RWPE1 (cell line): ENCODE results near the gene MAP1B.

Source experiments
- CTCF ChIA-PET: fragments of 350-600 bp; sonication (Branson Sonifier 250); formaldehyde crosslinking; extraction: SDS; loops from one replicate; lab custom pipeline; 2021; lab: Yijun Ruan, JAX
- POLR2A ChIA-PET: fragments of 400-600 bp; formaldehyde crosslinking; extraction: SDS; loops from one replicate; lab custom pipeline; 2020; ENCODE audit warnings: antibody characterized with exemption; ENCODE audit not compliant: low non-redundant PET; lab: Yijun Ruan, JAX
- DNase-seq: peaks from one replicate; pipeline ENCODE4 v3.0.0; 2012; ENCODE audit warnings: low spot score
- H3K27ac ChIP-seq: fragments of 450-650 bp; 2 replicates; pipeline ENCODE4 v1.5.1; 2017
- CTCF ChIP-seq: fragments of 450-650 bp; conservative IDR thresholded peaks from 2 replicates; pipeline ENCODE4 v1.5.1; 2017; ENCODE audit warnings: low read depth, mild to moderate bottlenecking

The MAP1B gene

GRCh38 chr5:72093217-72093616 is 14.1 kb upstream of the MAP1B start:
- DNase-seq, result peak; percentile 38
- no peak overlapping the region for H3K27ac ChIP-seq
- ChIA-PET CTCF (interaction anchor here (0.8 kb wide), 1 partner anchor 17 kb away, joined by 3 read pairs; no protein-coding TSS in a partner anchor), POLR2A (no interaction called here)
- TF ChIP-seq CTCF, result no peak

- no peak for TF ChIP-seq CTCF
- ChIA-PET CTCF (no interaction called here), POLR2A (no interaction called here)
- DNase-seq, result no peak
- H3K27ac ChIP-seq, result no peak overlapping the region
Measured at GRCh38 chr5:72093824-72094223, 13.5 kb upstream of the MAP1B start.

GRCh38 chr5:72096602-72097188 is 10.6 kb upstream of the MAP1B start:
- ChIA-PET POLR2A (no interaction called here), CTCF (no interaction called here)
- H3K27ac ChIP-seq, result no peak overlapping the region
- no peak for TF ChIP-seq CTCF
- DNase-seq, result peak; percentile 17

- POLR2A ChIA-PET, result no interaction called here
- peak; percentile 42 for DNase-seq
- CTCF ChIA-PET, result interaction anchor here (0.6 kb wide), 1 partner anchor 207 kb away, joined by 3 read pairs; no protein-coding TSS in a partner anchor
- no peak overlapping the region for H3K27ac ChIP-seq
- TF ChIP-seq CTCF, result no peak
Measured at GRCh38 chr5:72101828-72102227, 5.4 kb upstream of the MAP1B start.

GRCh38 chr5:72106817-72107130 is 501 bp upstream of the MAP1B start:
- DNase-seq, result no peak
- ChIA-PET CTCF (interaction anchor here (1.9 kb wide), 1 partner anchor 324 kb away, joined by 7 read pairs; no protein-coding TSS in a partner anchor), POLR2A (no interaction called here)
- no peak for TF ChIP-seq CTCF
- peak overlapping the region; percentile 81 for H3K27ac ChIP-seq

GRCh38 chr5:72107901-72108201 is 576 bp downstream of the MAP1B start:
- peak overlapping the region; percentile 81 for H3K27ac ChIP-seq
- DNase-seq, result peak; percentile 34
- ChIA-PET POLR2A (interaction anchor here (0.6 kb wide), 1 partner anchor 663 kb away, joined by 3 read pairs; no protein-coding TSS in a partner anchor), CTCF (interaction anchor here (0.6 to 0.7 kb wide), 2 partner anchors 66 to 322 kb away, joined by 3 to 4 read pairs; no protein-coding TSS in a partner anchor)
- TF ChIP-seq CTCF, result no peak
